Subcutaneous adipose tissue (tissue), 4 donors: ENCODE results near the gene SAP30L. TPM values are rescaled to one million over a fixed set of nuclear protein-coding genes. Genes with fewer than 3 reads are reported as not detected.

Source experiments
- total RNA-seq, 4 donors: library from RNA; depleted of rRNA; stranded (reverse); fragments of >200 nt; gene quantifications; one replicate each; pipeline ENCODE4 v1.1.0, GENCODE V29; 2016
- TF ChIP-seq, protein P1 (sequence below): fragments of 450-650 bp; IDR thresholded peaks from one replicate; pipeline ENCODE4 v1.5.1; 2016; ENCODE audit warnings: low read depth, mild to moderate bottlenecking, control low read depth, antibody characterized with exemption, moderate library complexity

Gene SAP30L
- total RNA-seq, 4 donors from 2014 or later, result 22.2 to 43.6 (median 27.6) TPM

DNA sequence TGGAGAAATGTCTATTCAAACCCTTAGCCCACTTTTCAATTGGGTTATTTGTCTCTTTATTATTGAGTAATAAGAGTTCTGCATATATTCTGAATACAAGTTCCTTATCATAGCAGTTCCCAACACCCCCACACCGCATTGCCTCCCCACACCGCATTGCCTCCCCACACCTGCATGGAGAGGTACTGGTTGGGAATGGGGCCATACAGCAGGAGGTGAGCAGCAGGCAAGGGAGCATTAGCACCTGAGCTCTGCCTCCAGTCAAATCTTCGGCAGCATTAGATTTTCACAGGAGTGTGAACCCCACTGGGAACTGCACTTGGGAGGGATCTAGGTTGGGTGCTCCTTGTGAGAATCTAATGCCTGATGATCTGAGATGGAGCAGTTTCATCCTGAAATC lies 10.6 kb upstream of the SAP30L start:
- TF ChIP-seq, protein P1, sequence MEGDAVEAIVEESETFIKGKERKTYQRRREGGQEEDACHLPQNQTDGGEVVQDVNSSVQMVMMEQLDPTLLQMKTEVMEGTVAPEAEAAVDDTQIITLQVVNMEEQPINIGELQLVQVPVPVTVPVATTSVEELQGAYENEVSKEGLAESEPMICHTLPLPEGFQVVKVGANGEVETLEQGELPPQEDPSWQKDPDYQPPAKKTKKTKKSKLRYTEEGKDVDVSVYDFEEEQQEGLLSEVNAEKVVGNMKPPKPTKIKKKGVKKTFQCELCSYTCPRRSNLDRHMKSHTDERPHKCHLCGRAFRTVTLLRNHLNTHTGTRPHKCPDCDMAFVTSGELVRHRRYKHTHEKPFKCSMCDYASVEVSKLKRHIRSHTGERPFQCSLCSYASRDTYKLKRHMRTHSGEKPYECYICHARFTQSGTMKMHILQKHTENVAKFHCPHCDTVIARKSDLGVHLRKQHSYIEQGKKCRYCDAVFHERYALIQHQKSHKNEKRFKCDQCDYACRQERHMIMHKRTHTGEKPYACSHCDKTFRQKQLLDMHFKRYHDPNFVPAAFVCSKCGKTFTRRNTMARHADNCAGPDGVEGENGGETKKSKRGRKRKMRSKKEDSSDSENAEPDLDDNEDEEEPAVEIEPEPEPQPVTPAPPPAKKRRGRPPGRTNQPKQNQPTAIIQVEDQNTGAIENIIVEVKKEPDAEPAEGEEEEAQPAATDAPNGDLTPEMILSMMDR, result no peak

DNA sequence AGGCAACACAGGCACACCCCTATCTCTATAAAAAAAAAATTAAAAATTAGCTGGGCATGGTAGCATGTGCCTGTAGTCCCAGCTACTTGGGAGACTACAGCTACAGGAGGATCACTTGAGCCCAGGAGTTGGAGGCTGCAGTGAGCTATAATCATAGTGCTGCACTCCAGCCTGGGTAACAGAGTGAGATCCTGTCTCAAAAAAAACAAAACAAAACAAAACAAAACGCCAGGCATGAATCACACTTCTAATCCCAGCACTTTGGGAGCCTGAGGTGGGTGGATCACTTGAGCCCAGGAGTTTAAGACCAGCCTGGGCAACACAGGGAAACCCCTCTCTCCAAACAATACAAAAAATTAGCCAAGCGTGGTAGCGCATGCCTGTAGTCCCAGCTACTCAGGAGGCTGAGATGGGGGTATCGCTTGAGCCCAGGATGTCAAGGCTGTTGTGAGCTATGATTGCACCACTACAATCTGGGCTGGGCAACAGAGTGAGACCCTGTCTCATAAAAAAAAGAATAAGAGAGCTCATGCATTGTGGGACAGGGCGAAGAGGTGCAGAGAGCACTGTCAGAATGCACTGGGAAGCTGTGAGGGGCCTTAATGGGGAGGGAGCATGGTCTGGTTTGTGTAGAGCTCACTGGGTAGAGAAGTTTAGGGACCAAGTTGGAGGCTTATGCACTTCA lies 8.4 kb upstream of the SAP30L start:
- TF ChIP-seq, protein P1, result no peak

DNA sequence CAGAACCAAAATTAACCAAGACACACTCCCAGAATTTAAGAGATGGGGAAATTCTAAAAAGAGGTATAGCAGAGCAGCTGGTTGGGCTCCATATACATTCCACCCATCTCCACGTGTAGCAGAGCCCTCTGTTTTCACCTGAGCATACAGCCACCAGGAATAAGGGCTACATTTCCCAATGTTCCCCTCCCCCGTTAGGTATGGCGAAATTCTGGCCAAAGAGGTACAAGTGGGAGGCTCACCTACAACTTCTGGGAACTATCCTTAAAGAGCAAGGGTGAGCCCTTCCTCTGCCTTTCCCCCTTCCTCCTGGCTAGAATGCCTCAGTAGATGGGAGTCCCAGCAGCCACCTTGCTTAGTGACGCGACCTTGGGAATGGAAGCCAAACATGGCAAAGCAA lies 5.3 kb upstream of the SAP30L start:
- TF ChIP-seq, protein P1, result no peak

DNA sequence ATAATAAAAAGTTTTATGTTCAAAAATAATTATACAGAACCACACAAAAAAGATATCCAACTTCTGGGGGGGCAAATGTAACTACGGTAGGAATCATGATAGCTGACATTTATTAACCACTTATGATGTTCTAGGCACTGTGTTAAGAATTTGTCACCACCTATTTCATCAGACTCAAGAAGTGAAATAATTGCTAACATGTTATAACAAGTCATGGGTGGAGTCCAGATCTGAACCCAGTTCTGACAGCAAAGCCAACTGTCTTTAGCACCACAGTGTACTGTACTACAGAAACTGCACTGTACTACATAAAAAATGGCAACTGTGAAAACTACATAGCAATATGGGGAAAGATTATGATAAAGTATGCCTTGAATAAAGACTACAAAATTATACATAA lies 3.0 kb upstream of the SAP30L start:
- TF ChIP-seq, protein P1, result no peak

DNA sequence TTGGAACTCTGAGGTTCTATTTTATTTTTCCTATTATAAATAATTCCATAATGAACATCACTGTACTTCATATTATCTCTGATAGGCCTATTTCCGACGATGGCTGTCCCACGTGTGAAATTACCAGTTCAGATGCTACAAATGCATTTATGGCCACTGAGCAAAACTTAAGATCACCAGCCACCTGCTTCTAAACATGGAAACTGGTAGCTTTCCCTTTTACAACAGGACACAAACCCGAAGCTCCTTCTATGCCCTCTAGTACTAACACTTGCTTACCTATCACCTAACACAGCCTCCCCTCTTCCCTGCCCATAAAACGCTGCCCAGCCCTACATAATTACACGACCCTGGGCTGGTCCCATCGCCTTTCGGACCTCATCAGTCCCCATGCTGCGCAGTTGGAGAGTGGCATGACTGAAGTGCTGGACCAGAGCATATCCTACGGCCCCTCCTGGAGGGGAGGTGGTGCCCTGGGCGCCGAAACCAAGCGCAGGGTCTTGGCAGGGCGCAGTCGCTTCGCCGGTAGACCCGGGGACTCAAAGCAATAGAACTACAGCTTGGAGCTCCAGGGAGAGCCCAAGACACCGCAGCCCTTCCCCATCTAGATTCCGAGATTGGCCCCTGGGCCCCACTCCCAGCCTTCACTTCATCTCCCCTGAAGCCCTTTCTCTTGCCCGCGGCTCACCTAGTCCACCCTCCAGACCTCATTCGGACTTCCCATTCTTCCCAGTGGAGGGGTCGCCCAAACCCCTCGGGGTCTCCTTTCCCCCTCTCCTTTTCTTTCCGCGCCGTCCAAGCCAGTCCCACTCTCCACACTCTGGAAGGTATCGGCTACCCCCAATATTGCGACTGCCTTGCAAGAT lies 1.0 kb upstream of the SAP30L start:
- TF ChIP-seq, protein P1, result no peak

DNA sequence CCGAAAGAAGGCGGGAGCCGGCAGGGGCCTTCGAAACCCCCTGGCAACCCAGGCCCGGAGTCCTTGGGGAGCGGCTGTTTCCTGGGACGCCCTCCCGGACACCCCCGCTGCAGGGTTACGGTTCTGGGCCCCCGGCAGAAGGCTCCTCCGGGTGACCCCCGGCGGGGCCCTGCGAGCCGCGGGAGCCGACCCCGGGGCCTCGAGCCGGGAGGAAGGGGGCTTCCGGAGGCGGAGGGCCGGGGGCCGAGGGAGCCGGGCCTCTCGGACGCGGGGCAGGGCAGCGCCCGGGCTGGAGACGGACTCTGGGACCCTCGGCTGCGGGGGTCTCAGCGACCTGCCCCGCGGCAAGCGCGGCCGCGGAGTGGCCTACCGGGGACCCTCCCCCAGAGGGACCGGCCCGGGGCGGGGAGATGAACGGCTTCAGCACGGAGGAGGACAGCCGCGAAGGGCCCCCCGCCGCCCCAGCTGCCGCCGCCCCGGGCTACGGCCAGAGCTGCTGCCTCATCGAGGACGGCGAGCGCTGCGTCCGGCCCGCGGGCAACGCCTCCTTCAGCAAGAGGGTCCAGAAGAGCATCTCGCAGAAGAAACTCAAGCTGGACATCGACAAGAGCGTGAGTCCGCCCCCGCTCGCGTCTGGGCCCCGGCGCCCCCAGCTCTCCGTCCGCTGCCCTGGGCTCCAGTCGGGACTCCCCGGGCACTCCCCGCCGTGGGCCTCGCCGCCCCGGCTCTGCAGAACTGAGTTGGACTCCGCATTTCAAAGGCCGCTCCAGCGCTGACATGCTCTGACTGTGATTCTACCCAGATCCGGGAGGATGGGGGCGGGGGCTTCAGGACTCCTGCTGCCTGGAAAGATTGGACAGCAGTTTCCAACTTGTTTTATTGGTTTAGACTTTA lies 645 bp downstream of the SAP30L start:
- TF ChIP-seq, protein P1, result no peak
